ENCODE measurements around the gene TCAF1.
"Not testable (repeated sequence)": the region's sequence is repeated elsewhere in the genome, so short reads cannot be mapped to it uniquely, and the experiment has no call there.

TCAF1 gene

GRCh38 chr7:143806664-143807071 is 95.3 kb downstream of the TCAF1 start:
- not testable (repeated sequence) for FAIRE-seq; DNase-seq (ENCODE audit: insufficient read length, low spot score)
